Measurements from ENCODE around the gene CDC20B.

DNA sequence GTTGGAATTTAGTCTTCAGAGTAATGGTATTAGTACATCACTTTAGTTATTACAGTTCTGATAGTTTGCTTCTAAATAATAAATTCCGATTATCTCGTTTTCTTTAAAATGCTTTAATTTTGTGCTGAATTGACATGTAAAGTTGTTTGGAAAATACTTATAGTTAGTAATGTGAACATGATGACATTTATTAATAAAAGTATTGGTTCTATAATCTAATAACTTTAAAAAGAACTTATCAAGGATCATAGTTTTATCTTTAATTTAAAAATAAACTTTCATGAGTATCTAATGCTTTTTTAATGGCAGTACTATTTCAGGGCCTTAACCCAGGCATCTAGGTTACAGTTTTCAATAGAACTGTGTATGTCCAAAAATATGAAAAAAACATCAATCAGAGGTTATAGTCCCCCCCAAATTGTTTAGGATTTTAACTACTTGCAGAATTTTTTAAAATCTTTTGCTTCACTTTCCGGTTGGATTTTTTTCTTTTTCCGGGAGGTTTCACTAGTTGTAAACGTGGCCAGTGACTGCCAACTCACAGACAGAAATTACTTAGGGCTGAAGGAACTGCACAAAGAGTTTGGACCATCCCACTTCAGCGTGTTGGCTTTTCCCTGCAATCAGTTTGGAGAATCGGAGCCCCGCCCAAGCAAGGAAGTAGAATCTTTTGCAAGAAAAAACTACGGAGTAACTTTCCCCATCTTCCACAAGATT, 12.3 kb downstream of the CDC20B start:
- TF ChIP-seq, protein P1, sequence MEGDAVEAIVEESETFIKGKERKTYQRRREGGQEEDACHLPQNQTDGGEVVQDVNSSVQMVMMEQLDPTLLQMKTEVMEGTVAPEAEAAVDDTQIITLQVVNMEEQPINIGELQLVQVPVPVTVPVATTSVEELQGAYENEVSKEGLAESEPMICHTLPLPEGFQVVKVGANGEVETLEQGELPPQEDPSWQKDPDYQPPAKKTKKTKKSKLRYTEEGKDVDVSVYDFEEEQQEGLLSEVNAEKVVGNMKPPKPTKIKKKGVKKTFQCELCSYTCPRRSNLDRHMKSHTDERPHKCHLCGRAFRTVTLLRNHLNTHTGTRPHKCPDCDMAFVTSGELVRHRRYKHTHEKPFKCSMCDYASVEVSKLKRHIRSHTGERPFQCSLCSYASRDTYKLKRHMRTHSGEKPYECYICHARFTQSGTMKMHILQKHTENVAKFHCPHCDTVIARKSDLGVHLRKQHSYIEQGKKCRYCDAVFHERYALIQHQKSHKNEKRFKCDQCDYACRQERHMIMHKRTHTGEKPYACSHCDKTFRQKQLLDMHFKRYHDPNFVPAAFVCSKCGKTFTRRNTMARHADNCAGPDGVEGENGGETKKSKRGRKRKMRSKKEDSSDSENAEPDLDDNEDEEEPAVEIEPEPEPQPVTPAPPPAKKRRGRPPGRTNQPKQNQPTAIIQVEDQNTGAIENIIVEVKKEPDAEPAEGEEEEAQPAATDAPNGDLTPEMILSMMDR (IDR thresholded peaks at IDR 0.05; ENCODE audit: borderline replicate concordance, extremely low read depth, low read length, poor library complexity, severe bottlenecking): no peak
- TF ChIP-seq EZH2 (IDR thresholded peaks at IDR 0.05; ENCODE audit: borderline replicate concordance, low read depth, low read length, severe bottlenecking): no peak

Data from DND-41 (cell line).